GM18951 (cell line): ENCODE data around the gene ZNF785.
"Not testable (repeated sequence)": the region's sequence is repeated elsewhere in the genome, so short reads cannot be mapped to it uniquely, and the experiment has no call there.

Experiments used
- POLR2A ChIP-seq: IDR thresholded peaks from 4 replicates; pipeline ENCODE4 v1.6.1; 2011; ENCODE audit warnings: mild to moderate bottlenecking; ENCODE audit not compliant: insufficient read length, insufficient read depth; ENCODE audit errors: extremely low read depth
- in situ Hi-C: fragments of 300-500 bp; cut with MboI; formaldehyde crosslinking; loops from one replicate; pipeline ENCODE4 v1.12.0; 2022; ENCODE audit warnings: low sequenced_read_pairs, mixed read lengths, inconsistent platforms; ENCODE audit not compliant: unreplicated experiment

Gene ZNF785

GRCh38 chr16:30609926-30610839, 24.7 kb upstream of the ZNF785 start, which contains the start of gene ZNF689:
Gene ZNF689, minus strand, starts transcription at chr16:30610389. Its CDS starts 348 bp downstream, at chr16:30610041.
- TF ChIP-seq POLR2A: peak; percentile 71
- in situ Hi-C loops: no loop called here

GRCh38 chr16:30609002-30609925, 23.8 kb upstream of the ZNF785 start:
- in situ Hi-C loops: no loop called here
- TF ChIP-seq POLR2A: no peak

DNA sequence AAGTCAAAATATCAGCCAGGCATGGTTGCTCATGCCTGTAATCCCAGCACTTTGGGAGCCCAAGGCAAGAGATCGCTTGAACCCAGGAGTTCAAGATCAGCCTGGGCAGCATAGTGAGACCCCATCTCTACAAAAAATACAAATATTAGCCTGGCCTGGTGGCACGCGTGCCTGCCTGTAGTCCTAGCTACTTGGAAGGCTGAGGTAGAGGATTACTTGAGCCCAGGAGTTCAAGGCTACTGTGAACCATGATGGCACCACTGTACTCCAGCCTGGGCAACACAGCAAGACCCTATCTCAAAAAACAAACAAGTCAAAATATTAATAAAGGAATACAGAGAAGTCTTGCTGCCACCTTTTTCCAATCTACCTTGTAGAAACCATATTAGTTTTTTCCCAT, 20.5 kb upstream of the ZNF785 start:
- in situ Hi-C loops: no loop called here
- TF ChIP-seq POLR2A: no peak

DNA sequence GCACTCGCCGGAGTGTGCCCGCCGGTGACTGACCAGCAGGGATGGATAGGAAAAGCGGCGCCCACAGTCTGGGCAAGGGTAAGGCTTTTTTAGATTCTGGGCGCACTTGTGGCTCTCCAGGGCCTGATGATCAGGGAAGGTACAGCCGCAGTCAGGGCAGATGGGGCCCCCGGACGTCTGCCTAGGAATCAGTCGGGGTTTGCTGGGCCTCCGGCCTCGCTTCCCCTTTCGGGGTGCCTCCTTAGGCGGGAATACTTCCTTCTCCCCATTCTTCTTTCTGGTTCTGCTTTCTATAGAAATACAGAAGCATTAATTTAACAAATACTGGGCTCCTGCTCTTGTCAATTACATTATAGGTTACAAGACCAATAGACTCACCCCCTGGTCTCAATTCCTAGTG, 19.7 kb upstream of the ZNF785 start:
- no peak for TF ChIP-seq POLR2A
- in situ Hi-C loops: no loop called here

DNA sequence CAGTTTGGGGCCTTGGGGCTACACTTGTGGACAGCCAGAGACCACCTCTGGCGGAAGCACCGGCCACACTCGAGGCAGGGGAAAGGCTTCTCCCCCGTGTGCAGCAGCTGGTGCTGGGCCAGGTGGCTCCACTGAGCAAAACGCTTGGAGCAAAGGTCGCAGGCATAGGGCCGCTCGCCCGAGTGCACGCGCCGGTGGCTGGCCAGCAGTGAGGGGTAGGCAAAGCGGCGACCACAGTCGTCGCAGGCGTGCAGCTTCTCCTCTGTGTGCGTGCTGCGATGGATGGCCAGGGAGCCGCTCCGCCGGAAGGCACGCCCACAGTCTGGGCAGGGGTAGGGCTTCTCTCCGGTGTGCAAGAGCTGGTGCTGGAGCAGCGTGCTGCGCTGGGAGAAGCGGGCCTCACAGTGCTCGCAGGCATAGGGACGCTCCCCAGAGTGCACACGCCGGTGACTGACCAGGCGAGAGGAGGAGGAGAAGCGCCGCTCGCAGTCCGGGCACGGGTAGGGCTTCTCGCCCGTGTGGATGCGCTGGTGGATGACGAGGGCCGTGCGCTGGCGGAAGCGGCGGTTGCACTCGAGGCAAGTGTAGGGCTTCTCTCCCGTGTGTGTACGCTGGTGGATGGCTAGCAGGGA, 18.9 kb upstream of the ZNF785 start:
- in situ Hi-C loops: no loop called here
- TF ChIP-seq POLR2A: no peak

- no peak for TF ChIP-seq POLR2A
- in situ Hi-C loops: no loop called here
Observed at GRCh38 chr16:30603945-30604315, 18.4 kb upstream of the ZNF785 start.

GRCh38 chr16:30602616-30603277, 17.2 kb upstream of the ZNF785 start:
- in situ Hi-C loops: no loop called here
- TF ChIP-seq POLR2A: no peak

DNA sequence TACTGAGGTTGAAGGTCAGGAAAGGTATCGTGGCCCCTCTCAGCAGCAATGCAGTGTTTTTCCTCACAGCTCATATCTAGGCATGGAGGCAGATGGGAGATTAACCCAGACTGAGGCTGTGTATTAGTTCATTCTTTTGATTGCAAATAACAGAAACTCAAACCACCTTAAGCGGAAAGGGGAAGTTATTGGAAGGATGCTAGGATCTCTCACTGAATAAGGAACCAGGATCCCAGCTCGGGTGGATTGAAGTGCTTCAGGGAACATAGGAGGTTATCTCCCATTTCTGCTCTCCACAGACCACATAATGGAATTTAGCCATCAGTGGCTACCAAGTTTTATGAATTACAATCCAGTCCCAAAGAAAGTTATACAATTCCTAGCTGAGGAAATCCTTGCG, 16.5 kb upstream of the ZNF785 start:
- no peak for TF ChIP-seq POLR2A

GRCh38 chr16:30600929-30601328, 15.4 kb upstream of the ZNF785 start:
- no peak for TF ChIP-seq POLR2A
- in situ Hi-C loops: no loop called here

More for the DNA sequence above, 16.5 kb upstream of the ZNF785 start:
- in situ Hi-C loops: no loop called here

DNA sequence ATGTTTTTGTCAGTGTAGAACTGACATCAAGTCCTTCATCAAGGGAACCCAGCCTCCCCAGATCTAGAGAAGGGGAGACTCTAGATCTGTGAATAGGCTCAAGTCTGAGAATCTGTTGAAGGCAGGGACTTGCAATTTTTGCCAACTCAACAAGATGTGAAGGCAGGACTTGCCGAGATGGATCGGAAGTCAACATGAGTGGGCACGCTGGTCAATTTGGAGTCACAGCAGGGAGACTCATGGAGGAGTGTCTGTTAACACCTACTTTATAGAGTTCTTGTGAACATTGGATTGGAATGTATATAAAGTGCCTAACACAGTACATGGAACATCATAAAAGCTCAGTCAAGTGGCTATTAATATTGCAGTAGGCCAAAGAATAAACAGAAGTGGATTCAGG, 14.7 kb upstream of the ZNF785 start:
- in situ Hi-C loops: no loop called here
- TF ChIP-seq POLR2A: no peak

DNA sequence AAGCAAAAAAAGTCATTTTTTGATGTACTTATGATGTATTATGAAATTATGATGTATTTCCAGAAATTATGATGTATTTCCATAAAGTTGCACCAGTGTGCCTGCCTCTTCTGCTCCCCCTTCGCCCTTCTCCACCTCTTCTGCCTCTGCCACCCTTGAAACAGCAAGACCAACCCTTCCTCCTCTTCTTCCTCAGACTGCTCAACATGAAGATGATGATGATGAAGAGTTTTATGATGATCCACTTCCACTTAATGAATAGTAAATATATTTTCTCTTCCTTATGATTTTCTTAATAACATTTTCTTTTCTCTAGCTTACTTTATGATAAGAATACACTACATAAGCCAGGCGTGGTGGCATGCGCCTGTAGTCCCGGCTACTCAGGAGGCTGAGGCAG, 7.4 kb upstream of the ZNF785 start:
- in situ Hi-C loops: no loop called here

DNA sequence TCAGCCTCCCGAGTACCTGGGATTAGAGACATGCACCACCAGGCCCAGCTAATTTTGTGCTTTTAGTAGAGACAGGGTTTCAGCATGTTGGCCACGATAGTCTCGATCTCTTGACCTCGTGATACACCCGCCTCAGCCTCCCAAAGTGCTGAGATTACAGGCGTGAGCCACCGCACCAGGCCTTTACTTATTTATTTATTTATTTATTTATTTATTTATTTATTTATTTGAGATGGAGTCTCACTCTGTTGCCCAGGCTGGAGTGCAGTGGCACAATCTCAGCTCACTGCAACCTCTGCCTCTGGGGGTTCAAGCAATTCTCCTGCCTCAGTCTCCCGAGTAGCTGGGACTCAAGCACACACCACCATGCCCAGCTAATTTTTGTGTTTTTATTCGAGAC, 5.4 kb upstream of the ZNF785 start:
- in situ Hi-C loops: not testable (repeated sequence)

More for the DNA sequence above, 7.4 kb upstream of the ZNF785 start:
- TF ChIP-seq POLR2A: no peak

- in situ Hi-C loops: not testable (repeated sequence)
Observed at GRCh38 chr16:30589582-30589981, 4.1 kb upstream of the ZNF785 start.
